Stimulated activated CD8-positive, alpha-beta memory T cell treated with anti-CD3 and anti-CD28 coated beads, Interleukin-12 subunit alpha, Interleukin-12 subunit beta, amount 100 ng/mL, for 1 hour (primary cell): ENCODE data around the gene SUN2.

Experiments
- DNase-seq: peaks from one replicate; pipeline ENCODE4 v3.0.0-alpha.2; 2020; ENCODE audit warnings: low read depth

SUN2 gene

GRCh38 chr22:38715176-38715764, 40.5 kb downstream of the SUN2 start:
- DNase-seq = no peak

GRCh38 chr22:38713921-38714320, 41.9 kb downstream of the SUN2 start:
- DNase-seq = no peak

GRCh38 chr22:38712486-38713207, 43.2 kb downstream of the SUN2 start:
- no peak for DNase-seq

GRCh38 chr22:38710866-38711265, 44.9 kb downstream of the SUN2 start:
- no peak for DNase-seq

- DNase-seq = no peak
Observed at GRCh38 chr22:38710351-38710750, 45.4 kb downstream of the SUN2 start.

GRCh38 chr22:38709306-38709705, 46.5 kb downstream of the SUN2 start:
- DNase-seq = no peak

GRCh38 chr22:38707984-38708383, 47.8 kb downstream of the SUN2 start:
- no peak for DNase-seq

GRCh38 chr22:38707346-38707745, 48.5 kb downstream of the SUN2 start:
- DNase-seq = no peak

GRCh38 chr22:38706901-38707195, 49.0 kb downstream of the SUN2 start:
- no peak for DNase-seq

- no peak for DNase-seq
Observed at GRCh38 chr22:38706101-38706900, 49.5 kb downstream of the SUN2 start.

GRCh38 chr22:38705235-38706100, 50.3 kb downstream of the SUN2 start, which contains the start of gene GTPBP1:
Gene GTPBP1, plus strand, starts transcription at chr22:38705944. Its CDS starts 12 bp downstream, at chr22:38705956.
- DNase-seq = peak; percentile 94

GRCh38 chr22:38704654-38705234, 51.1 kb downstream of the SUN2 start:
- DNase-seq = no peak

- peak; percentile 97 for DNase-seq
Observed at GRCh38 chr22:38700789-38701628, 54.8 kb downstream of the SUN2 start, which contains the start of gene JOSD1. Gene JOSD1, minus strand, starts transcription at chr22:38700943. Its CDS starts 956 bp downstream, at chr22:38699987.

GRCh38 chr22:38700270-38700788, 55.5 kb downstream of the SUN2 start:
- DNase-seq = no peak

GRCh38 chr22:38699784-38700183, 56.0 kb downstream of the SUN2 start:
- DNase-seq = no peak

- no peak for DNase-seq
Observed at GRCh38 chr22:38699143-38699542, 56.7 kb downstream of the SUN2 start.

GRCh38 chr22:38698407-38699094, 57.2 kb downstream of the SUN2 start:
- no peak for DNase-seq

GRCh38 chr22:38697425-38698089, 58.2 kb downstream of the SUN2 start:
- DNase-seq = no peak
